OCI-LY3 (cell line): ENCODE measurements around the gene AR.

ENCODE experiments used
- H2AFZ ChIP-seq: fragments of 200-600, 300-600 bp; shearing (Covaris generic); 2 replicates; pipeline ENCODE4 v1.6.0; 2014; ENCODE audit warnings: antibody characterized with exemption, low read depth, low read length
- H3K27ac ChIP-seq: fragments of 200-600, 300-600 bp; sonication (generic); 2 replicates; pipeline ENCODE4 v1.5.1; 2014; ENCODE audit warnings: mild to moderate bottlenecking, low read length, moderate library complexity, mixed read lengths
- H3K27me3 ChIP-seq: fragments of 200-600, 300-600 bp; sonication (generic); 2 replicates; pipeline ENCODE4 v1.6.1; 2014; ENCODE audit warnings: low read depth, low read length, mixed read lengths
- H3K36me3 ChIP-seq: fragments of 200-600, 300-600 bp; sonication (generic); replicated peaks from 2 replicates; pipeline ENCODE3; 2014; ENCODE audit warnings: low read depth, low read length, mixed read lengths
- H3K4me1 ChIP-seq: fragments of 300-600, 200-600 bp; sonication (generic); 2 replicates; pipeline ENCODE4 v1.6.1; 2014; ENCODE audit warnings: low read length, mixed read lengths
- H3K4me2 ChIP-seq: fragments of 200-600, 300-600 bp; sonication (generic); 2 replicates; pipeline ENCODE4 v1.6.1; 2014; ENCODE audit warnings: low read length, mixed read lengths
- H3K4me3 ChIP-seq: fragments of 300-600, 200-600 bp; sonication (generic); 2 replicates; pipeline ENCODE4 v1.5.1; 2014; ENCODE audit warnings: antibody characterized with exemption, mild to moderate bottlenecking, low read length, moderate library complexity
- H3K79me2 ChIP-seq: fragments of 300-600, 200-600 bp; shearing (Covaris generic); 2 replicates; pipeline ENCODE4 v1.6.1; 2014; ENCODE audit warnings: mild to moderate bottlenecking, low read length, mixed read lengths
- H3K9ac ChIP-seq: fragments of 300-600, 200-600 bp; shearing (Covaris generic); 2 replicates; pipeline ENCODE4 v1.6.0; 2014; ENCODE audit warnings: mild to moderate bottlenecking, low read length, moderate library complexity
- H3K9me3 ChIP-seq: fragments of 200-600, 300-600 bp; shearing (Covaris generic); 2 replicates; pipeline ENCODE4 v1.6.1; 2014; ENCODE audit warnings: low read length, mixed read lengths; ENCODE audit not compliant: insufficient read depth
- H4K20me1 ChIP-seq: fragments of 200-600, 300-600 bp; sonication (generic); 2 replicates; pipeline ENCODE4 v1.6.1; 2016; ENCODE audit warnings: low read length, mixed read lengths; ENCODE audit not compliant: insufficient read depth
- CTCF ChIP-seq: fragments of 200-600, 300-600 bp; sonication (generic); IDR thresholded peaks from 2 replicates; pipeline ENCODE4 v1.5.1; 2014; ENCODE audit warnings: antibody characterized with exemption, low read length, low read depth
- EZH2phosphoT487 ChIP-seq: fragments of 200-600 bp; shearing (Covaris generic); IDR thresholded peaks from 2 replicates; pipeline ENCODE4 v1.6.1; 2018; ENCODE audit warnings: antibody characterized with exemption, mixed run types, low read depth

The AR gene

GRCh38 chrX:67724359-67725110, 180.7 kb downstream of the AR start:
- Histone ChIP-seq H3K9me3 (no peaks in the 10 kb centered on the region), H3K4me1 (peaks cover 45% of the 10 kb centered on the region), H3K4me3 (no peak overlapping the region)

GRCh38 chrX:67725471-67725870, 181.7 kb downstream of the AR start:
- H3K4me3 ChIP-seq = no peak overlapping the region
- H3K9ac ChIP-seq = no peak overlapping the region
- no peak overlapping the region for H2AFZ ChIP-seq
- no peaks in the 10 kb centered on the region for H3K9me3 ChIP-seq
- H3K36me3 ChIP-seq = no peaks in the 10 kb centered on the region
- no peak overlapping the region for H3K27ac ChIP-seq
- H3K4me1 ChIP-seq = peaks cover 36% of the 10 kb centered on the region
- TF ChIP-seq CTCF (no peak), EZH2phosphoT487 (no peak)
- H3K27me3 ChIP-seq = no peaks in the 10 kb centered on the region
- H3K4me2 ChIP-seq = peak overlapping the region; percentile 20; the same call in 1 of the 2 replicates
- H3K79me2 ChIP-seq = no peaks in the 10 kb centered on the region
- H4K20me1 ChIP-seq = no peaks in the 10 kb centered on the region

More at GRCh38 chrX:67724359-67725110, 180.7 kb downstream of the AR start:
- Histone ChIP-seq H3K4me2 (peak overlapping the region; percentile 14; the same call in 1 of the 2 replicates), H2AFZ (no peak overlapping the region), H3K36me3 (no peaks in the 10 kb centered on the region), H3K27ac (no peak overlapping the region), H3K9ac (no peak overlapping the region), H3K79me2 (no peaks in the 10 kb centered on the region), H4K20me1 (no peaks in the 10 kb centered on the region), H3K27me3 (no peaks in the 10 kb centered on the region)
- TF ChIP-seq CTCF = peak; percentile 43
- TF ChIP-seq EZH2phosphoT487 = no peak

- H3K4me3 ChIP-seq = no peak overlapping the region
- H3K27me3 ChIP-seq = no peaks in the 10 kb centered on the region
- no peaks in the 10 kb centered on the region for H3K36me3 ChIP-seq
- H3K4me1 ChIP-seq = peaks cover 31% of the 10 kb centered on the region
- TF ChIP-seq CTCF = no peak
- TF ChIP-seq EZH2phosphoT487 = no peak
- H2AFZ ChIP-seq = no peak overlapping the region
- no peaks in the 10 kb centered on the region for H3K79me2 ChIP-seq
- H4K20me1 ChIP-seq = no peaks in the 10 kb centered on the region
- no peak overlapping the region for H3K27ac ChIP-seq
- H3K9me3 ChIP-seq = no peaks in the 10 kb centered on the region
- H3K9ac ChIP-seq = no peak overlapping the region
- no peak overlapping the region for H3K4me2 ChIP-seq
Measured at GRCh38 chrX:67726018-67726417, 182.2 kb downstream of the AR start.

GRCh38 chrX:67727576-67727975, 183.8 kb downstream of the AR start:
- H3K27ac ChIP-seq = no peak overlapping the region
- H3K9me3 ChIP-seq = no peaks in the 10 kb centered on the region
- no peak overlapping the region for H3K9ac ChIP-seq
- peaks cover 21% of the 10 kb centered on the region for H3K4me1 ChIP-seq
- no peak overlapping the region for H3K4me3 ChIP-seq
- H3K27me3 ChIP-seq = no peaks in the 10 kb centered on the region
- no peaks in the 10 kb centered on the region for H3K36me3 ChIP-seq
- H3K79me2 ChIP-seq = no peaks in the 10 kb centered on the region
- no peaks in the 10 kb centered on the region for H4K20me1 ChIP-seq
- TF ChIP-seq EZH2phosphoT487 (no peak), CTCF (no peak)
- no peak overlapping the region for H3K4me2 ChIP-seq
- no peak overlapping the region for H2AFZ ChIP-seq
